Middle frontal gyrus (tissue), 1 donor: ENCODE data around the gene FNIP2.

Source experiments
- DNase-seq: peaks from one replicate; pipeline ENCODE4 v3.0.0-alpha.2; 2015; ENCODE audit warnings: low spot score; ENCODE audit errors: extremely low spot score

The FNIP2 gene

GRCh38 chr4:158762553-158762952 lies 6.3 kb upstream of the FNIP2 start:
- DNase-seq = no peak

GRCh38 chr4:158763462-158763861 lies 5.4 kb upstream of the FNIP2 start:
- no peak for DNase-seq

GRCh38 chr4:158766434-158767044 lies 2.3 kb upstream of the FNIP2 start:
- DNase-seq = no peak

GRCh38 chr4:158767451-158767850 lies 1.4 kb upstream of the FNIP2 start:
- DNase-seq = no peak

GRCh38 chr4:158769175-158769921 lies 522 bp downstream of the FNIP2 start:
- no peak for DNase-seq

- no peak for DNase-seq
Measured at GRCh38 chr4:158770671-158771070, 1.8 kb downstream of the FNIP2 start.

GRCh38 chr4:158771776-158772175 lies 3.0 kb downstream of the FNIP2 start:
- DNase-seq = no peak

GRCh38 chr4:158775091-158775651 lies 6.3 kb downstream of the FNIP2 start:
- DNase-seq = no peak

- DNase-seq = no peak
Measured at GRCh38 chr4:158776106-158776505, 7.3 kb downstream of the FNIP2 start.

GRCh38 chr4:158777423-158778155 lies 8.8 kb downstream of the FNIP2 start:
- no peak for DNase-seq

GRCh38 chr4:158778156-158778711 lies 9.4 kb downstream of the FNIP2 start:
- DNase-seq = no peak

GRCh38 chr4:158778712-158779111 lies 9.9 kb downstream of the FNIP2 start:
- no peak for DNase-seq

- DNase-seq = no peak
Measured at GRCh38 chr4:158781963-158782362, 13.1 kb downstream of the FNIP2 start.

GRCh38 chr4:158782551-158783360 lies 13.9 kb downstream of the FNIP2 start:
- no peak for DNase-seq

- DNase-seq = no peak
Measured at GRCh38 chr4:158783785-158784184, 15.0 kb downstream of the FNIP2 start.

GRCh38 chr4:158785718-158786117 lies 16.9 kb downstream of the FNIP2 start:
- DNase-seq = no peak

GRCh38 chr4:158786121-158786601 lies 17.3 kb downstream of the FNIP2 start:
- no peak for DNase-seq

- DNase-seq = no peak
Measured at GRCh38 chr4:158786955-158787354, 18.1 kb downstream of the FNIP2 start.

- DNase-seq = no peak
Measured at GRCh38 chr4:158787709-158788475, 19.1 kb downstream of the FNIP2 start.

GRCh38 chr4:158788516-158788915 lies 19.7 kb downstream of the FNIP2 start:
- no peak for DNase-seq
